Fibroblast of the aortic adventitia (primary cell): Measurements from ENCODE around the gene NLGN2. TPM values are rescaled to one million over a fixed set of nuclear protein-coding genes. Genes with fewer than 3 reads are reported as not detected.

Experiments
- DNase-seq: peaks from one replicate; pipeline ENCODE4 v3.0.0-alpha.2; 2010; ENCODE audit warnings: low read depth
- H3K4me3 ChIP-seq: 2 replicates; pipeline ENCODE4 v1.5.1; 2011; ENCODE audit warnings: low read depth, mild to moderate bottlenecking, control low read depth, low read length, moderate library complexity
- total RNA-seq: library from RNA; depleted of rRNA; stranded (reverse); fragments of >200 nt; gene quantifications from 2 replicates; pipeline ENCODE4 v1.2.3, GENCODE V29; 2012; ENCODE audit warnings: low replicate concordance
- TF ChIP-seq, protein P1 (sequence below): IDR thresholded peaks from 2 replicates; pipeline ENCODE4 v1.5.1; 2011; ENCODE audit warnings: mild to moderate bottlenecking, low read length, control low read depth, inconsistent platforms; ENCODE audit not compliant: insufficient read depth

The NLGN2 gene
- total RNA-seq, 1 donor: 7.0 TPM

DNA sequence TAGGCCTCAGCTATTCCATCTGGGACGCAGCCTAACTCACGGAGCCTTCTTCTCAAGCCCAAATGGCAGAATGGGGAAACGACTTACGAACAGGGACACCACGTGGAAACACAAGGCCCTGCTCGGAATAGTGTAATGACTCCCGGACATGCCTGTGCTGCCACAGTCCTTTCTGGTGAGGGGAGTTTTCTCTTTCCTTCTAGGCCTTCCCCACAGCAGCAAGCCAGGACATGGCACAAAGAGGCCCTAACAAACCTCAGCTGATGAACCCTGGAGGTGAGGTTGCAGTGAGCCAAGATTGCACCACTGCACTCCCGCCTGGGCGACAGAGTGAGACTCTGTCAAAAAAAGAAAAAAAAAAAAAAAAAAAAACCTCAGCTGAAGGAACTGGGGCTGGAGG lies 56.4 kb downstream of the NLGN2 start:
- H3K4me3 ChIP-seq: no peak overlapping the region
- no peak for DNase-seq
- TF ChIP-seq, protein P1, sequence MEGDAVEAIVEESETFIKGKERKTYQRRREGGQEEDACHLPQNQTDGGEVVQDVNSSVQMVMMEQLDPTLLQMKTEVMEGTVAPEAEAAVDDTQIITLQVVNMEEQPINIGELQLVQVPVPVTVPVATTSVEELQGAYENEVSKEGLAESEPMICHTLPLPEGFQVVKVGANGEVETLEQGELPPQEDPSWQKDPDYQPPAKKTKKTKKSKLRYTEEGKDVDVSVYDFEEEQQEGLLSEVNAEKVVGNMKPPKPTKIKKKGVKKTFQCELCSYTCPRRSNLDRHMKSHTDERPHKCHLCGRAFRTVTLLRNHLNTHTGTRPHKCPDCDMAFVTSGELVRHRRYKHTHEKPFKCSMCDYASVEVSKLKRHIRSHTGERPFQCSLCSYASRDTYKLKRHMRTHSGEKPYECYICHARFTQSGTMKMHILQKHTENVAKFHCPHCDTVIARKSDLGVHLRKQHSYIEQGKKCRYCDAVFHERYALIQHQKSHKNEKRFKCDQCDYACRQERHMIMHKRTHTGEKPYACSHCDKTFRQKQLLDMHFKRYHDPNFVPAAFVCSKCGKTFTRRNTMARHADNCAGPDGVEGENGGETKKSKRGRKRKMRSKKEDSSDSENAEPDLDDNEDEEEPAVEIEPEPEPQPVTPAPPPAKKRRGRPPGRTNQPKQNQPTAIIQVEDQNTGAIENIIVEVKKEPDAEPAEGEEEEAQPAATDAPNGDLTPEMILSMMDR: no peak

DNA sequence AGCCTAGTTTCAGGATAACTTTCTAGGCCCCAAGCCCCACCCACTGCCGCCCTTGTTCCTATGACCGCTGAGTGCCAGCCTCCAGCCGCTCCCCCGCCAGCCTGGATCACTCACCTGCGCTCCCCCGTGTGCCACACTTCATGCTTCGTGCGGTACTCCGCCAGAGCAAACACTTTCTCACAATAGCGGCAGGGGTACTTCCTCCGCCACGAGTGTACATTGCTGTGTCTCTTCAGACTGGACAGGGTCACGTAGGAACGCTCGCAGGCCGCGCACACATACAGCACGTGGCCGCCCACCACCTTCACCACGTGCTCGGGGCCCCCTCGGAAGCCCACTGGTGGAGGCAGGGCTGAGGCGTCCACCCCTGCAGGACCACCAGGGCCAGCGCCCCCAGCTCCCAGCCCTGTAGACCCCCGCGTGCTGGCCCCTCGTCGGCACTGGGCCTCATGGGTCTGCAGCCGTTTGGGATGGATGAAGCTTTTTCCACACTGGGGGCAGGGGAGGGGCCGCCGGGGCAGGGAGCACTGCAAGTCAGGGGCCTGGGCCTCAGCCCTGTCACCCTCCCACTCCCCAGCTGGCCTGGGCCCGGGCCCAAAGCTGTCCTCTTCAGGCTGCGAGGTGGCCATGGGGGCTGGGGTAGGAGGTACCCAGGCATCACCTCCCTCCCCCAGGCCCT lies 58.1 kb downstream of the NLGN2 start:
- TF ChIP-seq, protein P1: no peak
- no peak for DNase-seq
- no peak overlapping the region for H3K4me3 ChIP-seq

DNA sequence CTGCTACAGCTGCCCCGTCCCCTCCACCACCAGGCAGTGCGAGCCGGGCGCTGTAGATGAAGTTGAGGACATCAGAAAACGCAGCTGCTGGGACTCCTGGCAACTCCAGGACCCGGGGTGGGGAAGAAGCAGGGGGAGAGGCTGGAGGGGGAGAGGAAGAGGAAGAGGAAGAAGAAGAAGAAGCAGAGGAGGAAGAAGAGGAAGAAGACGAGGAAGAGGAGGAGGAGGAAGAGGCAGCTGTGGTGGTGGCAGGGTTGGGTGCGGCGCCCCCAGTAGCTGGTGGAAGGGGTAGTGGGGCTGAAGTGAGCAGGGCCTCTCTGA lies 58.6 kb downstream of the NLGN2 start:
- TF ChIP-seq, protein P1: no peak
- no peak for DNase-seq
- H3K4me3 ChIP-seq: no peak overlapping the region

DNA sequence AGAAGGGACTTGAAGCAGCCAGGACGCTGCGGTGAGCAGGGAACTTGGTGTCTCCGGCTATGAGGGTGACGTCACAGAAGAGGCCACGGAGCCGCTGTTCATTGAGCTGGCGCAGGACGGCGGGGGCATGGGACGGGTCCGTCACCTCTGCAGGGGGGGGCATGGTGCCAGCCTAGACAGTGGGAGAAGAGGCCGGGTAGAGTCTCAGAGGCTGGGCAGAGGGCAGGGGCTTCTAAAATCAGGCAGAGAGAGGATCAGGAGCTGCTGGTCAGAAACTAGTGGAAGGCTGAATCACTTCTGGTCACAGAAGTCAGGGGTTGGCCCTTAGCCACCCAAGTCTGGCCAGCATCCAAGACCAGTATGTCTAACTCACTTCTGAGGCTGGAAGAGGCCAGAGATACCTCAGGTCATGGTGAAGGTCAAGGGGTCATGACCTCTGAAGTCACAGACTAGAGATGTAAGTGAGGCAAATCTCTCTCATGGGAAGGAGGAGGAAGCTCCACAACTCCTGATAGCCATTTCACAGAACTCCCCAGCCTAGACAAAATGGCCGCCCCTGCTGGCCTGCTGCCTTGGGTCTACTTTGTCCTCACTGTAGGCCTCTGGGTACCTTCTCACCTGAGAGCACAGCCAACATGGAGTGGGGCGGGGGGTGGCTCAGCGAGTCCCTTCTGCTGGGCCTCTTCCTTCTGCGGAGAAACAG lies 59.1 kb downstream of the NLGN2 start:
- DNase-seq: peak; percentile 71
- H3K4me3 ChIP-seq: no peak overlapping the region
- TF ChIP-seq, protein P1: no peak

DNA sequence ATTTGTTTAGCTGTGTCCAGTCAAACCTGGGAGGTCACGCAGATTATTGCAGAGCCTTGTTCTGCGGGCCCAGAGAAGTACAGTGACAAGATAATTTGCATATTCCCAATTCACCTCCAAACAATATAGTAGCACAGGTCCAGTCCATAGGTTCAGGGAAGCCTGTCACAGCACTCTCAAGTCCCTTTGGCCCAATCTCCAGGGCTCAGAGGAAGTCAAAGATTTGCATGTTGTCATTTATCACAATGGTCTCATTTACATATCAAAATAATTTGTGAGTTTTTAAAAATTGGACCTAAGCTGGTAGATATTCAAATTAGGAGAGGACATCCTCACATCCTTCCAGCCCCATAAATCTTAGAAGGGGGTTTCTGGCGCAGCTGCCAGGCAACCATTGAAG lies 59.9 kb downstream of the NLGN2 start:
- TF ChIP-seq, protein P1: no peak
- no peak overlapping the region for H3K4me3 ChIP-seq
- no peak for DNase-seq

DNA sequence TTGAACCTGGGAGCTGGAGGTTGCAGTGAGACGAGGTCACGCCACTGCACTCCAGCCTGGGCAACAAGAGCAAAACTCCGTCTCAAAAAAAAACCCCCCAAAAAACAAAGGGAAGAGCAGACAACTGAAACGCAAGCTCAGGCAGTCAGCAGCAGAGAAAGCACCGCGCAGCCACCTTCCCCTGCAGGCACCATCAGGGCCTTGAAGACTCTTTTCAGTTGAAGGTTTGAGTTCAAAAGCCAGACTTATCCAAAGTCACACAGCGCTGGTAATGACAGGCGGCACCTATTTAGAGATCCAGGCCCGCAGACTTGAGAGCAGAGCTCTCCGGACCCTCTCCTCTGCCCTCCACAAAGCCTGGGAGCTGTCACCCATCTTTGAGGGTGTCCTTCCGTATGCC lies 60.6 kb downstream of the NLGN2 start:
- TF ChIP-seq, protein P1: no peak
- no peak for DNase-seq
- no peak overlapping the region for H3K4me3 ChIP-seq
